Right lung (tissue), 5 donors: Measurements from ENCODE around the gene REXO1. TPM values are rescaled to one million over a fixed set of nuclear protein-coding genes. Genes with fewer than 3 reads are reported as not detected.

ENCODE experiments used
- DNase-seq, 2 donors: peaks; one replicate each; pipeline ENCODE4 v3.0.0-alpha.2; 2013
- polyA plus RNA-seq, 5 donors: library from polyadenylated mRNA; unstranded; fragments of 120-200 nt; gene quantifications; one replicate each; pipeline versions ENCODE4 v1.2.1 to v1.2.3, GENCODE V29; 2013; ENCODE audit warnings: inconsistent platforms in 1 of 5, low replicate concordance in 1 of 5; ENCODE audit not compliant: insufficient read length in 5 of 5, insufficient read depth in 1 of 5

Gene REXO1
- polyA plus RNA-seq, 5 donors = 14.3 to 29.4 (median 21.7) TPM

DNA sequence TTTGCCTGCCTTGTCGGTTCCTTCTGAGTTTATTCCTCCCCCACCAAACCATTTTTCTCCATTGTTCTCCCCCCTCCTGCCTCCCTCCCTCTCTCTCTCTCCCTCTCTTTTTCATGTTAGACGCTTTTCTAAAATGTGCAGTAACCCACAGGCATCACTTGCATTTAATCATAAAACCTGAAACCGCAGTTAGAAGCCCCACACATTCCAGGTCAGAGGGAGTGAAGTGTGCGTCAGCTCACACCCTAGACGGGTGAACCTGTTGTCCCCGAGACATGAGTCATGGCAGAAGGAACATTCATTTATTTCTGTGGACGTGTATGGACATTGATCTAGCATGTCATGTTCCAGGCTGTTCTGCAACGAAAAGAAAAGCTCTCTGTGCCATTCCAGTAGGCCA is 75.1 kb downstream of the REXO1 start:
- DNase-seq = no peak

DNA sequence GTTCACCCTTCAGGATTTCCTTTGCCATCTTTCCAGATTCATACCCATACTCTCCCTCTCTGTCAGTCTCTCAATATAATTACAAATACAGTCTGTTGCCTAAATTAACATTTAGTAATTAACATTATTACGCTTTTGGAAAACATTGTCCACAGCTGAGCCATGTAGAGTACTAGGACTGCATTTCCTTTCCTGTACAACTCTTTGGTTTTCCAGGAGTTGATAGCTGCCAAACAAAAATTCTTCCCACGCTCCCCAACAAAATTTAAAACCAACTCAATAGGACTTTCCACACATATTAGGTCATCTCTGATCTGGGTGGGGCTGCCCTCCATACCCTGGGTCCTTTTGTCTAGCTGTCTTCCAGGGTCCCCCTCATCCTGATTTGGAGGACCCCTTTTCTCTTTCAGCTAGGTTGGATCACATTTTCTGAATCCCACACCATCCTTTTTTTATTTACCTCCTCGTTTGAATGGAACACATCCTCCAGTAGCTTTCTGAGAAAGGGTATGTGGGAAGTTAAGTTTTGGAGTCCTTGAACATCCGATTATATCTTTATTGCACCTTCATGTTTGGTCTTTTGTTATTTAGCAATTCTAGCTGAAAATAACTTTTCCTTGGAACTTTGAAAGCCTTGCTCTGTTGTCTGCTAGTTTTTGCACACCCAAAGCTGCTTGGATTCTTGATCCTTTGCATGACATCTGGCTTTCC is 77.3 kb downstream of the REXO1 start:
- DNase-seq = no peak

DNA sequence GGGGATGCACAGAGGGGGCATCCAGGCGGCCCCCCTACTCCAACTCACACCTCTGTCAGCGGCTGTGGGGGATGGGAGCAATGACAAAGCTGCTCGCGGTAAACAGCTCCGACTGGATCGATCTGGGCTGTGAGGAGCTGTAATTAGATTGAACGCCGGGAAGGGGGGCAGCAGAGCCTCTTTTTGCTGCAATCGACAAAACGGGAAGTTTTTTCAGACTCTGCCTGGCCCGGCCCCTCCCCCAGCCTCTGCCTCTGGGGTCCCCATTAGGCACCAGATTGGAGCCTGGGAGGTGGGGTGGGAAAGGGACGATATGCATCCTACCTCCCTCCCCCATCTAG is 78.7 kb downstream of the REXO1 start:
- DNase-seq = no peak

DNA sequence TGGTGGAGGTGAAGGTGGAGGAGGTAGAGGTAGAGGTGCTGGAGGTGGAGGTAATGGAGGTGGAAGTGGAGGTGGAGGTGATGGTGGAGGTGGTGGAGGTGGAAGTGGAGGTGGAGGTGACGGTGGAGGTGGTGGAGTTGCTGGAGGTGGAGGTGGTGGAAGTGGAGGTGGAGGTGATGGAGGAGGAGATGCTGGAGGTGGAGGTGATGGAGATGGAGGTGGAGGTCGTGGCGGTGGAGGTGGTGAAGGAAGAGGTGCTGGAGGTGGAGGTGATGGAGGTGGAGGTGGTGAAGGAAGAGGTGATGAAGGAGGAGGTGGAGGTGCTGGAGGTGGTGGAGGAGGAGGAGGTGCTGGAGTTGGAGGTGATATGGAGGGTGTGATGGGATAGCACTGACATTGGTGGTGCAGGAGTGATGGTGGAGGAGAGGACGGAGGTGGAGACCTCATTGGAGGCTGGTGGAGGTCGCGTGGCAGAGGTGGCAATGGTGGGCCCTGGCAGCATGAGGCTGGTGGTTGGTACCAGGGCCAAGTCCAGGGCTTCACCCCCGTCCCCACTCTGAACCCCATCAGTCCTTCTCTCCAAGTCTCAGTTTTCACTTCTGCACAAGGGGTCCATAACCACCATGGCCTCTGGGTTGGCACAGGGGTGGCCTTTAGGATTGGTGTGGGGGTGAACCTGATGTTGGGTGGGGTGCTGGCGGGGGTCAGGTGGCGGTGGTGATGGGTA is 79.2 kb downstream of the REXO1 start:
- DNase-seq = no peak

GRCh38 chr19:1768248-1768647 is 80.0 kb downstream of the REXO1 start:
- no peak for DNase-seq

GRCh38 chr19:1767464-1767933 is 80.8 kb downstream of the REXO1 start:
- no peak for DNase-seq

GRCh38 chr19:1766800-1767352 is 81.4 kb downstream of the REXO1 start:
- DNase-seq = no peak

DNA sequence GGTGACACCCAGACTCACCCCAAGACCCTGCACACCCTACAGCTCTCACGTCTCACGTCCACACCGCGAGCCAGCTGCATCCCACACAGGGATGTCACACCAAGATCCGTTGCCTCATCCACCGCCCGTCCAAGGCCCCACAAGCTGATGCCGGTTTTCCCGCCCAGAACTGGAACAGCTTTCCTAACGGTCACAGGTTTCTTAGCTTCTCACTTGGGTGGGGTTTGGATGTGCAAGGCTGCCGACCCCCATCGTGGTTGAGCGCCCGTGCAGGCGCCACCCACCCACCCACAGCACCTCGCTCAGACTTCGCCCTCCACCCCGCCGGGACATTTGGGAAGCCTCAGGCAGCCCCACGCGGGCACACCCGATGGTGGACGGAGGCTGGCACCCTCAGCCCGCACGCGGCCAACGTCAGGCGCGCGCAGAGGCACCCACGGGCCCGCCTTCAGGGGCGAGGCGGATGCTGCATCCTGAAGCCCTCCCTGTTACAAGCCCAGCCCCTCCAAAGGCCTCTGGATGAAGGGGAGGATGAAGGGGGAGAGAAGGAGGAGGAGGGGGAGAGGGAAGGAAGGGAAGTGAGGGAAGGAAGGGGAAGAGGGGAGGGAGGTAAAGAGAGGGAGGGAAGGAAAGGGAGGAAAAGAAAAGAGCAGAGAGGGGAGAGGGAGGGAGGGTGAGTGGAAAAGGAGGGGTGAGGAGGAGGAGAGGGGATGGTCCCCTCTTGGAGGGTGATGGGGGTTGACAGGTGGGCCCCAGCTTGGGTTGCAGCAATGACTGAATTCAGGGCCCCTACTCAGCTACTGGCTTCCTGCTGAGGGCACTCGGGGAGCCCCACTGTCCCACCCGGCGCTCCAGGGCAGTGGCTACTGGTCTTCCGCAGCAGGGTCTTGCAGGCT is 82.1 kb downstream of the REXO1 start:
- no peak for DNase-seq

Other genes with a start within 250 kb of the REXO1 start
- gene UQCR11, start 243.0 kb downstream of the REXO1 start, polyA plus RNA-seq = 100 to 1,000 TPM in 1 of 5 donors, 10 to 100 TPM in 4; 55.7 to 119 (median 83.2) TPM
- gene TCF3, start 195.9 kb downstream of the REXO1 start, polyA plus RNA-seq = 100 to 1,000 TPM; 101 to 158 (median 127) TPM
- gene ONECUT3, start 95.0 kb downstream of the REXO1 start, polyA plus RNA-seq = under 1 TPM; 0.04 to 0.09 (median 0.06) TPM
- gene ATP8B3, start 36.2 kb downstream of the REXO1 start, polyA plus RNA-seq = 1 to 10 TPM in 2 of 5 donors, under 1 TPM in 3; 0.63 to 1.6 (median 0.99) TPM
- 10 to 100 TPM in 1 of 5 donors, 1 to 10 TPM in 4; 3.3 to 12.8 (median 6.0) TPM for gene KLF16, start 15.1 kb upstream of the REXO1 start, polyA plus RNA-seq
- 10 to 100 TPM; 34.9 to 90.0 (median 45.8) TPM for gene ABHD17A, start 37.0 kb upstream of the REXO1 start, polyA plus RNA-seq
- gene ADAT3, start 56.9 kb upstream of the REXO1 start, polyA plus RNA-seq = 1 to 10 TPM in 4 of 5 donors, under 1 TPM in 1; 0.98 to 4.5 (median 1.9) TPM
- gene SCAMP4, start 56.9 kb upstream of the REXO1 start, polyA plus RNA-seq = 10 to 100 TPM; 41.9 to 92.4 (median 63.9) TPM
- gene CSNK1G2, start 92.7 kb upstream of the REXO1 start, polyA plus RNA-seq = 10 to 100 TPM; 32.0 to 70.0 (median 40.7) TPM
- gene BTBD2, start 167.2 kb upstream of the REXO1 start, polyA plus RNA-seq = 100 to 1,000 TPM in 2 of 5 donors, 10 to 100 TPM in 3; 70.5 to 131 (median 97.0) TPM
- gene MKNK2, start 202.8 kb upstream of the REXO1 start, polyA plus RNA-seq = 100 to 1,000 TPM in 1 of 5 donors, 10 to 100 TPM in 4; 51.7 to 124 (median 77.8) TPM
- gene MOB3A, start 247.8 kb upstream of the REXO1 start, polyA plus RNA-seq = 10 to 100 TPM; 17.5 to 31.4 (median 24.1) TPM
- 1 to 10 TPM; 5.5 to 7.2 (median 6.2) TPM for gene IZUMO4, start 248.4 kb upstream of the REXO1 start, polyA plus RNA-seq